ENCODE results near the gene MCF2L2.

GRCh38 chr3:183151086-183151485, 277.3 kb downstream of the MCF2L2 start:
- TF ChIP-seq CTCF (IDR thresholded peaks at IDR 0.05) (no peak), POLR2A (IDR thresholded peaks at IDR 0.05) (no peak)

Data from thyroid gland (tissue), 4 donors.